GM21529 (cell line): ENCODE measurements around the gene DSCAM.
"Not testable (repeated sequence)": the region's sequence is repeated elsewhere in the genome, so short reads cannot be mapped to it uniquely, and the experiment has no call there.

Experiments used
- ATAC-seq: cut with Tn5 transposase; IDR thresholded peaks from one replicate; pipeline ENCODE4 v1.9.1; 2021; ENCODE audit not compliant: unreplicated experiment

Gene DSCAM

DNA sequence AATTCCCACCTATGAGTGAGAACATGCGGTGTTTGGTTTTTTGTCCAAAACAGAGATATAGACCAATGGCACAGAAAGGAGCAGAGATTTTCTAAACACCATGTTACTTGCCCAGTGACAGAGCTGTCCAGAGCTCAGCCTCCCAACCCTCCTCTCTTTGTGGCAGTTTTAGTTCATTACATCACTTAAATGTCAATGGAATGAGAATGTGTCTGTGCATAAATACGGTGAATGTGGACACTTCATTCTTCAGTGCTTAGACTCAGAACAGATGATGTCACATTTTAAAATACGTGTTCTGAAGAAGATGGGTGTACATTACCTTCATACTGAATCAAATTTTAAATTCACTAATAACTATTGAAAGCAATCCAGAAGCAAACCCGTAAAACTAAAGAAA, 374.9 kb downstream of the DSCAM start:
- no peak for ATAC-seq

DNA sequence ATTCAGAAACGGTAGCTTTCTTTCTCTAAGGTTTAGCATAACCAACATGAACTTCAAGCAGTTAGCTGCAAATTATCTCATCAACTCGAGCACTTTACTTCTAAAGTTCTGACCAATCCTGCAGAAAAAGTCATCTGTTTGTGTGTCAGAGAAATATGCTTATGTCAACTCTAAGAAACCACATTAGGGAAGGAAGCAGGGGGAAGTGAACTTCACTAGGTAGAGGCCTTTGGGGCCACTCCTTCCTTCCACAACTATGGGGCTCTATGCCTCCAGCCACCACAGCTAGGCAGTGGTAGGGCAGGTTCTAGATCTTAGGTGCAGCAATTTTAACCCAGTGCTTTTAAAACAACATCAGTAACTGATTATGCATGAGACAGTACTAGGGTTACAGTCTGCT, 375.9 kb downstream of the DSCAM start:
- ATAC-seq = no peak

DNA sequence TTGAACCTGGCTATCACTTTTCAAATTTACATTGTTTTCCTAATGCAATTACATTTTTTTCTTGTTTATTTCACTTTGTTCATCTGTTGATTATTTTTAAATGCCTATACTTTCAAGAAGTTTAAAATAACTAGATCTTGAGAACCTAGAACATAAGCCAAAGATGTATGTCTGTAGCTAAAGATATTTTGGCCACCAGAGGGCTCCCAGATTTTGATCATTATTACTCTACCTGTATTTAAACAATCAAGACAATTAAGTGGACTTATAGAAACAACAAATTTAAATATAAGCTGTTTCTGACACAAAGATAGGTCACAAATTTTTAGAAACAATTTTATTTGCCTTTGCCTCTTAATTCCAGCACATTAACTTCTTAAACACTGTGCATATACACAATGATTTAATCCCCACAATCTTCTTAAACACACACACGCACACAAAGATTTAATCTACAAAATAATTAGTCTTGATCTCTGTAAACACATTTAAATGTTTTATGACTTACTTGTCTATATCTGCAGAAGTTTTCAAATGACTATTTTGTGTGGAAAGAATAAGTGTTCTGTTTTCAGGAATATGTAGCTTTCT, 380.0 kb downstream of the DSCAM start:
- no peak for ATAC-seq

DNA sequence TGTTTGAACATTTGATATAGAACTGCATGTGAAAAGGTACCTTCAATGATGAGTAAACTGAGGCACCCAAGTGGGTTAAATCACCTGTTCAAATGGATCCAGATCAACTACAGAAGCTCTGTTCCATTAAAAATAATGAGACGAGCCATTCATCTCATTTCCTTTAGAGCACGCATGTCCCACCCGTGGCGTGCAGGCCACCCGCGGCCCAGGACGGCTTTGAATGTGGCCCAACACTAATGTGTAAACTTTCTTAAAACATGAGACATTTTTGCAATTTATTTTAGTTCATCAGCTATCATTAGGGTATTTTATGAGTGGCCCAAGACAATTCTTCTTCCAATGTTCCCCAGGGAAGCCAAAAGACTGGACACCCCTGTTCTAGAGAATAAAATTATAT, 381.6 kb downstream of the DSCAM start:
- no peak for ATAC-seq

DNA sequence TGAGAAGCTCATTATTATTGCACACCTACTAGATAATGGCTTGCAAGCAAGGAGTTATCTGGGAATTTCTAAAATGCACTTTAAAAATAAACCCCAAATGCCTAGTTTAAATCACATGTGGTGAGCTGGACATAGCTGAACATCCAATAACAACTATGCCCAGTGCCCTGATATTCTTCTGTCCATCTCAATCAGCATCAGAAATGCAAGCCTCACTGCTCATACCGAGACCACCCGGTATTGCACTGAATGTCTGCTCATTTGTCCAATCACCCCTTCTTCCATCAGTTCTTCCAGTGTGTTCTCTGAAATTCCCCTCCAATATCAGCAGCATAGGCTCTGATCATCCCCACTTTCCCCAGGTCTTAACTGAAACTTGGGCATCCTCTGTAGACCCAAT, 383.8 kb downstream of the DSCAM start:
- ATAC-seq = no peak

DNA sequence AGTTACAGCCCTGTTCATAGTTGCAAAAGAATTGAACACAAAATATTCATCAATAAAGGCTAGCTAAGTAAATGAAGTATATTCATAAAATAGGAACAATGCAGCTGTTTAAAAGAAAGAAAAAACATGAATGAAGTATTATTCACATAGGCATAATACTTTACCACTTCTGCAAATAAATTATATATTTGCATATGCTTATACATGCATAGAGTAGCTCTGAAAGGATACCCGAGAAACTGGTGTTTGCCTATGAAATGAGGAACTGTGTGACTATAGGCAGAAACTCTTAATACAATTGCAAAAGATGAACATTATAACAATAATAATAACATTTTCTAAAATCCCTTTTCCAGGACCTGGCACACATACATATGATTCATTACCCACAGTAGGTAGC, 385.9 kb downstream of the DSCAM start:
- no peak for ATAC-seq

DNA sequence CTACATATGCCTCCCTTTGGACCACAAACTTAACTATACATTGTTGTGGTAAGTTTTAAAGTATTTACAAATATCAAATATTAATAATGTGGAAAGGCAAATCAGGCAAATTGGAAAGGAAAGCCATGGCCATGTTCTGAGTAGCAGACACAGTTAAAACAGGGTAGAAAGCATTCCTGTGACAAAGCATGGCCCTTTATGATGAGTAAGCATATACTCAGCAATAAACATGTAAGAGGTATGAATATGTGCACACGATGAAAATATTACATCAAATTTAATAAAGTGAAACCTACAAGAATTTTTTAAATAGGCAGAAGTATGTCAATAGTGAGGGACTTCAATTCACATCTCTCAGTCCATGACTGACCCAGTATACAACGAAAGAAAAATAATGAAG, 389.2 kb downstream of the DSCAM start:
- ATAC-seq = no peak

DNA sequence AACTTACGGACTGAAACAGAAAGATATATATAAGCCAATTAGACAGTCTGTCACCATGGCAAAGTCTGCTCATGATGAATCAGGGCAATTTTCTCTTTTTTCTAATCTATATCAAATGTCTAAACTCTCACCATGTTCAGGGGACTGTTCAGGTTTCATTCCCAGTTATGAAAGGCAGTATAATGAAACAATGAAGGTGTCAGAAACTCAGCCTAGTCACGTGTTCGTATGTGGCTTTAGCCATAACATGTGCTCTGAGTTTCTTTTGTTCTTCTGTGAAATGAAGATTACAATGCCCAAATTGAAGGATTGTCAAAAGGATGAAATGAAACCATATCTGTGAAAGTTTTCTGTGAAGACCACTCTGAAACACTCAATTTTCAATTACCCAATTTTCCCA, 392.9 kb downstream of the DSCAM start:
- ATAC-seq = no peak

DNA sequence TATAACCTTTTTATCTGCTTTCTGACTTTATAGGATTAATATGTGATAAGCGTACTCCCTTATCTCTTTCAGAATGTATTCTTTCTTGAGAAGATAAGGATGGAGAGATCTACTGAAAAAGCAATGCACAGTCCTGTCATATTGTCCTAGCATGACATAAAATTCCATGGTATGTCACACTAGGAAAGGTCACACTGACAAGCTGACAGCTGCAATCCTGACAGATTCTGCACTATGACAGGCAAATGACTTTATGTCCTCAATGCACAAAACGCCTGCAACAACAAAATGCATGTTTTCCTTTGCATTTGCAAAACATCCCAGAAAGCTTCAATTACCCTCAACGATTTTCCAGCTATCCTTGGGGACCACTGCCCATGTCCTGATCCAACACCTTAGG, 393.8 kb downstream of the DSCAM start:
- ATAC-seq = no peak

DNA sequence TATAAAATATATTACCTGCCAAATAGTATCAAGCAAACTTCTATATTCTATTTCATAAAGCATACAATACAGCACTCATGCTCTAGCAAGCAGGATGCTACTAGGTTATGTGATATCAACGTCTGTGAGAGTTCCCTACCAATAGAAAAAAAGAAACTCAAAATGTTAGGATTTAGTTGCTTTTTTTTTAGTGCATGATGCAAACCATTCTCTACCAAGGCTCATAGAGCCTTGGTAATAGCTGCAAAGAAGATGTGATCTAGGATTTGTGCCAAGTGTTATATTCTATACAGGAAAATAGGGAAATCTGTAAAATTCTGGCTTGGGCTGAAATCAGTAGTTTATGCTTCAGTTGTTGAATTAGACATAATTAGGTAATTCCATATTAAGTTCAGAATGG, 394.4 kb downstream of the DSCAM start:
- ATAC-seq = no peak

DNA sequence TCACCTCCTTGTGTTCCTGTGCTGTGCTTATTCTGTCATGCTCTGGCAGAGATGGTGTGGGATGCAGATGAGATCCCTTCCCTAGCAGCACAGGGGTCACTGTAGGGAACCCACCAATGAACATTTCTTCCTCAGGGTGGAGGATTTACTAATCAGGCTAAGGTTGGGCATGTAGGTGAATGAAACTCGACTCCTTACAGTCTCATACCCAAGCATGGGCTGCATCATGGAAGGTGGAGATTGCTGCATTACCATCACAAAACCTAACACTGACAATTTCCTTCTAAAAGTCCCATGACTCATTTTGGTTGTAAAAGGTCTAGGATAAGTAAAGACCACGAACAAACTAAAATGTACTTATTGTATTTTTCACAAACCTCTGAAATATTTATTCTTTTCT, 399.9 kb downstream of the DSCAM start:
- no peak for ATAC-seq

DNA sequence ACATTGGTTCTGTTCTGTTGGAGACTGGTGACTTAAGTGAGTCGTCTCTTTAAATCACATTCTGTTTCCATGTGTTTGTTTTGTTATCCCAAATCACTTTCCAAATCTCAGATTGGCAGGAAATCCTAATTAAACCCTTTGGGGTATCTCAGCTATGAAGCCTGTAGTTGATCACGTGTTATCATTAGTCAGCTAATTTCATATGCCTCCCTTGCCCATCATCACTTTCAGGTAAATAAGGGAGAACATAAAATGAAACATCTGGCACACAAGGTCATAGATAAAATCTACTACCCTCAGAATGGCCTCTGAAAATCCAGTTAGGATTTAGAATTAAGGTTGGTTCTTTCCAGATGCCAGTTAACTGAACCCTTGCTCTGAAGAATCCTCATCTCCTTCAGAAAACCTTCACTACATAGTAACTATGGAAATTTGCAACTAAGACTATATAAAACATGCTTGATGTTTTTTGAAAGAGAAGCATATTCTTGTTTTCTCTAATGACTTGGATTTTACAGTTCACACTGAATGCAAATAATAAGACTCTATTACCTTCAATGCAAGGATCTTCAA, 401.5 kb downstream of the DSCAM start:
- no peak for ATAC-seq

DNA sequence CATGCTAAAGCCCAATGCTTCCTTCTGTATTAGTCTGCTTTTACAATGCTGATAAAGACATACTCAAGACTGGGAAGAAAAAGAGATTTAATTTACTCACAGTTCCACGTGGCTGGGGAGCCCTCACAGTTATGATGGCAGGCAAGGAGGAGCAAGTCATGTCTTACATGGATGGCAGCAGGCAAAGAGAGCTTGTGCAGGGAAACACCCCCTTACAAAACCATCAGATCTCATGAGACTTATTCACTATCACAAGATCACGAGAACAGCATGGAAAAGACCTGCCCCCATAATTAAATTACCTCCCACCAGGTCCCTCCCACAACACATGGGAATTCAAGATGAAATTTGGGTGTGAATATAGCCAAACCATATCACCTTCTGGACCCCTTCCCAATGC, 407.4 kb downstream of the DSCAM start:
- not testable (repeated sequence) for ATAC-seq

DNA sequence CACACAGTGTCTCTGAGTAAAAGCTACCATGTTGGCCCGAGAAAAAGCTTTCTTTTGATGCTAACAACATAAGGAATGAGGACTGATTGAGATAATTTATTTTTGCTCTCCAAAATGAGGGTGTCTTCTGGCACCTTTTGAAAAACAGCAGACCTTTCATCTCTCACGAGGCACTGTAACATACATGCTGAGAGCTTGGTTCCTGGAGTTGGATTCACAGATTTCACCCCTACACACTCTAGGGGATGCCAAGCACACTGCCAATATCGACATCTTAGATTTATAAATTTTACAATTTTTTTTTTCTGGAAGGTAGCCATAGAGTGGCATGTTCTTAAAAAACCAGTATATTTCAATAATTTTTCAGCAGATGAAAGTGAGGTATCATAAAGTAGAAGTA, 408.3 kb downstream of the DSCAM start:
- no peak for ATAC-seq

DNA sequence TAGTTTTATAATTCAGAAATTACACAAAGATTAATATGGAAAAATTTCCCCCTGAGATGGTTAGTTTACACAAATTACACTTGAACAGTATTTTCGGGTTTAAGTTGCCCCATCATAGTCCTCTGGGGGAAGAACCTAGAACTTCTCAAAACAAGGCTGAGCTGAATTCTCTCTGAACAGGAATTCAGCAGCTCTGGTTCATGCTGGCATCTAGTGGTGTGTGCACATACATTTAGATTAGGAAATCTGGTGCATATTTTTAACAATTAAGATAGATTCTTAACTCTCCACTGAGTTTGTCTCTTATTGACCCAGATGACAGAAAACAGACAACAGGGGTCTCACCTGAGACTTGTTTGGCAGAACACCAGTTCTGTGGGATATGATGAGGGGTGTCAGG, 410.7 kb downstream of the DSCAM start:
- no peak for ATAC-seq

DNA sequence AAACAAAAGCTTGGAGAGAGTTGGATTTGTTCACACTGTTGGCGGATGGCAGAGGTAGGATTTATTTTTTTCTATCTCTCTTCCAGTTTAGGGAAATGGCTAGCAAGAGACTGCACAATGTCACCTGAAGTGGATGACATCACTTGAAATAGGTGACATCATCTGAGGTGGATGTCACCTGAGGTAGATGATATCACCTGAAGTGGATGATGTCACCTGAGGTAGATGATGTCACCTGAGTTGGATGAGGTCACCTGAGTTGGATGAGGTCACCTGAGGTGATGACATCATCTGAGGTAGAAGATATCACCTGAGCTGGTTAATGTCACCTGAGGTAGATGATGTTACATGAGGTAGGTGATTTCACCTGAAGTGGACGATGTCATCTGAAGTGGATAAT, 413.4 kb downstream of the DSCAM start:
- ATAC-seq = no peak

DNA sequence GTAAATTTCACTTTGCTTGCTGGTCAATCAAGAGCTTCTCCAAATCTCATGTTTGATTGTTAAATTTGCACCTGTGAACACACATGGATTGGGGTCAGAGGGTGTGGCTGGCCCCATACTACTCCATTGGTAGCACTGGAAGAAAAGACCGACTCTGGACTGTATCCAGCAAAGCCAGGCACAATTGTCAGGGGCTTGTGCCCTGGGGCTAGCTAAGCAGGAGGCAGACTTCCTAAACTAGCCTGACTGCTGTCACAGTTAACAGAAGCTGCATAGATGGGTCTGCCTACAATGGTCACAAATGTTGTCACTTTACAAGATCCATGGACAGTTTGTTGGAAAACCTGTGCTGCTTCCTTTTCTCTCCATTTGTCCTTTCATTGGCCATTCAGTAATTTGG, 421.0 kb downstream of the DSCAM start:
- ATAC-seq = no peak

DNA sequence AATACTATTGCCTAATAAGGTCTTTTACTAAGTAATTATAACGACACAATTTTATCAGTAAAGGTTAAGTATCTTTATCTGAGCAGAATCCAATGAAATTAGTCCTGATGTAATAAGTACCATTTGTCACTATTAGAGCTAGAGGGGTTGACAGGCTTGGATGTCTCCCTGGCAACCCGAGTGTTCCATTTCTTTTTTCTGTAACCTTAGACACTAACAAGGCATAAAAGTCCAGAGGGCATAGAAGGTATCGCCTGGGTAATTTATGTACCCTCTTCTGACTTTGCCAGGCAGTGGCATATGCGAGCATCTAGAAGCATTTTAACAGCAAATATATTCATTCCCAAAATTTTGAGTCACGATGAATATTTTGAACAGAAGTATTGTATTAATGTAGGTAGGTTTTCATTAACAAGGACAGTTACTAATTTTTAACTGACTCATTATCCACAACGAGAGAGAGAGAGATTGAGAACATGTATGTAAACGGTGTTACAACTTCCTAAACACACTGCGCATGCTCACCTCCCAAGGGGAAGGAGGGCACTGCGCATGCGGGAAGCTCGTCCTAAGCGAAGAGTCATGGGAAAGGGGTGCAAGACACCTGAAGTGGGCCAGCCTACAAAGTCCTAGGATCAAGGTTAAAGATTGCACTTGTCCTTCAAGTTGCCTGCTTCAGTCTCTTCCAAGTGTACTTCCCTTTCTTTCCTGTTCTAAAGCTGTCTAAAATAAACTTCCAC, 423.9 kb downstream of the DSCAM start:
- no peak for ATAC-seq

DNA sequence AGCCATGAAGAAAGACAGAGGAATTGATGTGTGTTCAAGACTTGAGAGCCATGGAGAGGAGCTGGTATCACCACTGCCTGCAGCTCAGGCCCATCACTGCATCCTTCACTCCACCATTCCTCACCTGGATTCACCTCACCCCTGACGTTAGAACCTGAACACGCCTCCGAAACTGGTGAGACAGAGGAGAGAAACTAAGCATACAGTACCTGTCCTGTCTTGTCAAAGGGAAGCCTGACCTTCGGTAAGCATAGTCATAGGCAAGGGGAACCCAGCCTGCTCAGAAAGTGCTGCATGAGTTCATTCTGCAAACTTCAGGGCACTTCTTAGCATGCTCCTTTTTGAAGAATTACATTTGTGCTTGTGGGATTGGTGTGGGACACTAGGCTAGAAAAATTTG, 425.8 kb downstream of the DSCAM start:
- no peak for ATAC-seq

DNA sequence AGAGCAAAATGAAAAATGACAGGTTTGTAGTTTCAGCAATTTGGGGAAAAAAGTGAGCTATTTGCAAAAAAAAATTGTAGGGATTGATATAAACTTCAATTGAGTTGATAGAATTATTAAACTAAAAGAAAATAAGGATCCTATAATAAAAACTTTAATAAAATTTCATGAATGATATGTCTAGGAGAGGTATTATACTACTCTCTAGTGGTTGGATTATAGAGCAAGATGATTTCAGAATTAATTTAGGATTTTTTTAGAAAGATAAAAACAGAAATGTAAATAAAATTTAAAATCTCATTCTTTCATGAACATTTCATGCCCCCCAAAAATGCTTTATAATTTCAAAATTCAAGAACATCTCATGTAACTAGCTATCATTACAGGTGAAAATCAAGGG, 430.4 kb downstream of the DSCAM start:
- no peak for ATAC-seq

DNA sequence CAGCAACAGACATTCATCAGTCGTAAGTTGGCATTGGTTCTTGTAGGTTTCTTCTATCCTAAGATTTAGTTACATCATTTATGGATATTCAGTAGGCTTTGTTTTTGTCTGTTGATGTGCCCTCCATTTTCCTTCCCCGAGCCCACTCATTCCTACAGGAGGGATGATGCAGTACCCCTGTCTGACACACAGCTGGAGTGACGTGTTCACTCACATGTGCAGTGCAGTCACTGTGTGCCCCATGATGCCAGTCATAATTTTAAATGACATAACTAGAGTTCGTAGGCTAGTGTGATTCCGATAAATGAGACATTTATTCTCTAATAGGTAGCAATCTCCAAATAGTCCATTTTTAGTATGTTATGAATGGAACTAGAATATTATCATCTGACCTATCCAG, 438.4 kb downstream of the DSCAM start:
- ATAC-seq = no peak

DNA sequence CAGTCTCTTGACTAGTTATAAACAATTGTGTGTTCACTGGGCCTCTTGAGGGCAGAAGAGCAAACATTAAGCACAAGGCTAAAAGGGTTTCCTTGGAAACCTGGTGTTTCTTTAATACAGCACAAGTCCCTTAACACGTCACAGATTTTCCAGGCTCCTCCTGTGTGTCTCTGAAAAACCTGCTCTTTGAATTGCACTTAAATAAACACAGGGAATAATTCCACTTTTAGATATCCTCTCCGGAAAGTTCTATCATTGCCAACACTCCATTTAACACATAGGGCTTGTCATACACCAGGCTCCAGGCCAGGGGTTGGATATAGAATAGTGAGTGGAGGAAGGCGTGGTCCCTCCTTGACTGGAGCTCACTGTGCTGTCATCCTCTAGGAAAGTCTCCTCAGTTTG, 442.6 kb downstream of the DSCAM start:
- no peak for ATAC-seq
